ENCODE results near the gene GSE1. TPM values are rescaled to one million over a fixed set of nuclear protein-coding genes. Genes with fewer than 3 reads are reported as not detected.

The GSE1 gene
- total RNA-seq, 1 donor from 2014 or later, result 12.9 TPM

DNA sequence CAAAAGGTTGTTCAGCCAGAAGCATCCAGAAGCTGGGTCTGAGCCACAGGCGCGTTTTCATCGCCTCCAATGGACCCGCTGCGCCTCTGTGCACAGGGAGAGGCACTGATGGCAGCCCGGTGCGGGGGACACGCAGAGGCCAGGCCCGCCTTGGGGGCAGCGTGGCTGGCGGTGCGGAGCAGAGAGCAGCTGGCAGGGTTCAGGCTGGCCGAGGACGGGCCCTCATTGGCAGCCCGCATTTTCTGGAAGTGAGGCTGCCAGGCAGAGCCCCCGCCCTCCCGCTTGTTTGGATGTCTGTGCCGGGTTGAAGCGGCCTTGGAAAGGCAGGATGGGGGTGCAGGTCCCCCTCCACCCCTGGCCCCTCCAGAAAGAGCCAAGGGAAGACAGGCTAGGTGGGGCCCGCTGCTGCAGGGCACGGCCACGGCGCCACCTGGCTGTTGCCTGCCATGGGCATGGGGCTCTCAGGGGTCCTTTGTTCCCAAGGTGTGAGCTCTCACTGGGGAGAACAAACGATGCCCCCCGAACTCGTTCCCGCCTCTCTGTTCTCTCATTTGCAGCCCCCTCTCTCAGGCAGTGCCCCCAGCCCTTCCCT is 18.8 kb downstream of the GSE1 start:
- peaks cover 10% of the 10 kb centered on the region for H3K36me3 ChIP-seq (ENCODE audit: control insufficient read depth, insufficient read depth, low read length)
- TF ChIP-seq, protein P1, sequence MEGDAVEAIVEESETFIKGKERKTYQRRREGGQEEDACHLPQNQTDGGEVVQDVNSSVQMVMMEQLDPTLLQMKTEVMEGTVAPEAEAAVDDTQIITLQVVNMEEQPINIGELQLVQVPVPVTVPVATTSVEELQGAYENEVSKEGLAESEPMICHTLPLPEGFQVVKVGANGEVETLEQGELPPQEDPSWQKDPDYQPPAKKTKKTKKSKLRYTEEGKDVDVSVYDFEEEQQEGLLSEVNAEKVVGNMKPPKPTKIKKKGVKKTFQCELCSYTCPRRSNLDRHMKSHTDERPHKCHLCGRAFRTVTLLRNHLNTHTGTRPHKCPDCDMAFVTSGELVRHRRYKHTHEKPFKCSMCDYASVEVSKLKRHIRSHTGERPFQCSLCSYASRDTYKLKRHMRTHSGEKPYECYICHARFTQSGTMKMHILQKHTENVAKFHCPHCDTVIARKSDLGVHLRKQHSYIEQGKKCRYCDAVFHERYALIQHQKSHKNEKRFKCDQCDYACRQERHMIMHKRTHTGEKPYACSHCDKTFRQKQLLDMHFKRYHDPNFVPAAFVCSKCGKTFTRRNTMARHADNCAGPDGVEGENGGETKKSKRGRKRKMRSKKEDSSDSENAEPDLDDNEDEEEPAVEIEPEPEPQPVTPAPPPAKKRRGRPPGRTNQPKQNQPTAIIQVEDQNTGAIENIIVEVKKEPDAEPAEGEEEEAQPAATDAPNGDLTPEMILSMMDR (IDR thresholded peaks at IDR 0.05; ENCODE audit: insufficient read depth, low read length, severe bottlenecking), result peak; percentile 11
- DNase-seq (ENCODE audit: low read depth), result no peak
- FAIRE-seq, result no peak
- H3K4me3 ChIP-seq (ENCODE audit: low read depth, low read length), result no peak overlapping the region
- no peaks in the 10 kb centered on the region for H3K27me3 ChIP-seq (ENCODE audit: control insufficient read depth, insufficient read depth, low read length)

DNA sequence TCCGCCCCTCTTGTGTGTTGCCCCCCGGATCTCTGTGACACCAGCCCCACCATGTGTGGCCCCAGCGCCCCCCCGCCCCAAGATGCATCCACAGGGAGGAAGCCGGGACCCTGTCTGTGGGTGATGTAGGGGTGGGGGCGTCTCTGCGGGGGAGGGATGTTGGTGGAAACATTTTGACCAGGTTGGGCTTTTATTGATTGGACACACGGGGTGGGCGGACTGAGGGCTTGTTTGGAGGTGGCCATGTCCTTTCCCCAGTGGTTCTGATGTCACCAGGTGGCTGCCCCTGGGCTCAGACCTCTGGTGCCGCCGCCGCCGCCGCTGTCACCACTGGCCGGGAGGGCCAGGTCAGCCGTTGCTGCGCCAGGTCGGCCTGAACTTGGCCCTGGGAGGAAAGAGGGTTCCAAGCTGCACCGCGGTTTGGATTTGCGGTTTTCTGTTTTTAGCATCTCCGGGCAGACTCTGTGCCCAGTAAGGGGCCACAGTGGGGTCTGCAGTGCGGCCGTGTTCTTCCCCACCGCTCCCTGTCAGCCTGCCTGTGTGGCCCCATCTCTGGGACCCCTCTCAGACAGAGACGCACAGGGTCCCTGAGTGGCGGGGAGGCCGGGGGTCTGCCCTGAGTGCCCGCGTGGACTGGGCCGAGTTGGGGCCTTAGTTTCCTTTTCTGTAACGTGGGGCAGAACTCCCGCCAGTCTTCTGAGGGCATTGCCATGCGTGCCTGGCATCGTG is 19.8 kb downstream of the GSE1 start:
- no peak for DNase-seq (ENCODE audit: low read depth)
- H3K4me3 ChIP-seq (ENCODE audit: low read depth, low read length), result no peak overlapping the region
- H3K27me3 ChIP-seq (ENCODE audit: control insufficient read depth, insufficient read depth, low read length), result no peaks in the 10 kb centered on the region
- peaks cover 9% of the 10 kb centered on the region for H3K36me3 ChIP-seq (ENCODE audit: control insufficient read depth, insufficient read depth, low read length)
- TF ChIP-seq, protein P1 (IDR thresholded peaks at IDR 0.05; ENCODE audit: insufficient read depth, low read length, severe bottlenecking), result no peak
- no peak for FAIRE-seq

DNA sequence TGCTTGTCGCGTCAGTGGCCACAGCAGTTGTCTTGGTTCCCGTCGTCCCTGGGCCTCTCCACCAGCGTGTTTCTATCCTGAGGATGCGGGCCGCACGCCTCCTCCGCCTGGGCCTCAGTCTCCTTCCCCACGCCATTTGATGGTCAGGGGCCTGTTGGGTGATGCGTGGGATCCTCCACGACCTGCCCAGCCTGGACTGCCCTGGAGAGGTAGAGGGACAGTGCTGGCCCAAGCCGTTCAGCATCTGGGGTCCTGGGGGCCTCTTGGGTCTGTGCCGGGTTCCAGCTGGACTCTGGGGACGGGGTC is 20.3 kb downstream of the GSE1 start:
- no peak overlapping the region for H3K4me3 ChIP-seq (ENCODE audit: low read depth, low read length)
- TF ChIP-seq, protein P1 (IDR thresholded peaks at IDR 0.05; ENCODE audit: insufficient read depth, low read length, severe bottlenecking), result no peak
- FAIRE-seq, result no peak
- no peaks in the 10 kb centered on the region for H3K27me3 ChIP-seq (ENCODE audit: control insufficient read depth, insufficient read depth, low read length)
- no peak for DNase-seq (ENCODE audit: low read depth)
- H3K36me3 ChIP-seq (ENCODE audit: control insufficient read depth, insufficient read depth, low read length), result peaks cover 8% of the 10 kb centered on the region

- Histone ChIP-seq H3K4me3 (ENCODE audit: low read depth, low read length) (no peak overlapping the region), H3K36me3 (ENCODE audit: control insufficient read depth, insufficient read depth, low read length) (peaks cover 8% of the 10 kb centered on the region), H3K27me3 (ENCODE audit: control insufficient read depth, insufficient read depth, low read length) (no peaks in the 10 kb centered on the region)
- FAIRE-seq (no peak), DNase-seq (ENCODE audit: low read depth) (no peak)
- TF ChIP-seq, protein P1 (IDR thresholded peaks at IDR 0.05; ENCODE audit: insufficient read depth, low read length, severe bottlenecking), result no peak
These were observed 20.8 kb downstream of the GSE1 start for GRCh38 chr16:85633888-85634287.

GRCh38 chr16:85634747-85635544 is 21.8 kb downstream of the GSE1 start:
- Histone ChIP-seq H3K36me3 (ENCODE audit: control insufficient read depth, insufficient read depth, low read length) (peaks cover 2% of the 10 kb centered on the region), H3K27me3 (ENCODE audit: control insufficient read depth, insufficient read depth, low read length) (no peaks in the 10 kb centered on the region), H3K4me3 (ENCODE audit: low read depth, low read length) (no peak overlapping the region)
- FAIRE-seq (no peak), DNase-seq (ENCODE audit: low read depth) (no peak)
- TF ChIP-seq, protein P1 (IDR thresholded peaks at IDR 0.05; ENCODE audit: insufficient read depth, low read length, severe bottlenecking), result peak; percentile 39
